Liver (tissue), 9 donors: ENCODE data around the gene NEB. TPM values are rescaled to one million over a fixed set of nuclear protein-coding genes. Genes with fewer than 3 reads are reported as not detected.
A peak's percentile ranks its signal among the peaks of the same experiment; 100 is the strongest.
"Not testable (repeated sequence)": the region's sequence is repeated elsewhere in the genome, so short reads cannot be mapped to it uniquely, and the experiment has no call there.

Experiments
- DNase-seq: peaks from one replicate; pipeline ENCODE4 v3.0.0-alpha.2; 2017; ENCODE audit warnings: low spot score
- H3K27ac ChIP-seq, 2 donors: one replicate each; pipeline ENCODE4 v1.7.0; 2013; ENCODE audit warnings: inconsistent platforms in 2 of 2, low read length in 2 of 2, control low read depth in 1 of 2, low read depth in 1 of 2, mild to moderate bottlenecking in 1 of 2
- H3K27me3 ChIP-seq, 4 donors: one replicate each; pipeline versions ENCODE4 v1.6.1 to v1.7.0; 2013; ENCODE audit warnings: low read length in 3 of 4, inconsistent platforms in 1 of 4, mild to moderate bottlenecking in 1 of 4, moderate library complexity in 1 of 4; ENCODE audit not compliant: control insufficient read depth in 4 of 4, insufficient read depth in 4 of 4
- H3K36me3 ChIP-seq, 4 donors: one replicate each; pipeline versions ENCODE4 v1.6.1 to v1.7.0; 2013; ENCODE audit warnings: low read length in 3 of 4, mild to moderate bottlenecking in 3 of 4, low read depth in 1 of 4, moderate library complexity in 1 of 4; ENCODE audit not compliant: control insufficient read depth in 4 of 4, insufficient read depth in 3 of 4
- H3K4me1 ChIP-seq, 4 donors: one replicate each; pipeline versions ENCODE4 v1.6.1 to v1.7.0; 2013; ENCODE audit warnings: low read length in 3 of 4, mild to moderate bottlenecking in 3 of 4, moderate library complexity in 1 of 4; ENCODE audit not compliant: control insufficient read depth in 4 of 4, insufficient read depth in 4 of 4
- H3K4me3 ChIP-seq, 3 donors: one replicate each; pipeline versions ENCODE4 v1.6.1 to v1.7.0; 2013; ENCODE audit warnings: low read length in 3 of 3, control low read depth in 1 of 3, low read depth in 1 of 3, mild to moderate bottlenecking in 1 of 3
- H3K9ac ChIP-seq, 2 donors: one replicate each; pipeline ENCODE4 v1.7.0; 2013; ENCODE audit warnings: low read length in 2 of 2, mild to moderate bottlenecking in 2 of 2, moderate library complexity in 2 of 2, control low read depth in 1 of 2, low read depth in 1 of 2
- H3K9me3 ChIP-seq, 4 donors: one replicate each; pipeline versions ENCODE4 v1.6.1 to v1.7.0; 2013; ENCODE audit warnings: low read length in 3 of 4; ENCODE audit not compliant: control insufficient read depth in 4 of 4
- EGR1 ChIP-seq, 2 donors: IDR thresholded peaks; 2 replicates each; pipeline ENCODE4 v1.6.1; 2016 to 2018; ENCODE audit warnings: antibody characterized with exemption in 2 of 2, low read depth in 2 of 2
- FOXA1 ChIP-seq: IDR thresholded peaks from 2 replicates; pipeline ENCODE4 v1.6.1; 2016; ENCODE audit warnings: antibody characterized with exemption
- HNF4A ChIP-seq, 2 donors: conservative IDR thresholded peaks; 2 replicates each; pipeline ENCODE4 v1.6.1; 2016; ENCODE audit warnings: antibody characterized with exemption in 2 of 2, mild to moderate bottlenecking in 2 of 2
- HNF4G ChIP-seq: IDR thresholded peaks from 2 replicates; pipeline ENCODE4 v1.6.1; 2016; ENCODE audit warnings: antibody characterized with exemption
- JUND ChIP-seq, 2 donors: IDR thresholded peaks; 2 replicates each; pipeline ENCODE4 v1.6.1; 2016; ENCODE audit warnings: antibody characterized with exemption in 2 of 2
- RAD21 ChIP-seq, 2 donors: IDR thresholded peaks; 2 replicates each; pipeline ENCODE4 v1.6.1; 2016; ENCODE audit warnings: antibody characterized with exemption in 2 of 2, mild to moderate bottlenecking in 2 of 2
- RXRA ChIP-seq, 2 donors: IDR thresholded peaks; 2 replicates each; pipeline ENCODE4 v1.6.1; 2017 to 2018; ENCODE audit warnings: antibody characterized with exemption in 2 of 2, mild to moderate bottlenecking in 1 of 2
- SP1 ChIP-seq: IDR thresholded peaks from 2 replicates; pipeline ENCODE4 v1.6.1; 2018; ENCODE audit warnings: antibody characterized with exemption, mild to moderate bottlenecking
- TAF1 ChIP-seq: conservative IDR thresholded peaks from 2 replicates; pipeline ENCODE4 v1.6.1; 2016; ENCODE audit warnings: antibody characterized with exemption, mild to moderate bottlenecking
- YY1 ChIP-seq: IDR thresholded peaks from 2 replicates; pipeline ENCODE4 v1.6.1; 2016; ENCODE audit warnings: antibody characterized with exemption, mild to moderate bottlenecking
- WGBS: extraction: QIAGEN DNeasy Blood & Tissue Kit; methylation state at CpG from one replicate; pipeline ENCODE4 v1.1.7; 2013; 5-methylcytosine and 5-hydroxymethylcytosine counted together
- polyA plus RNA-seq, 2 donors: library from polyadenylated mRNA; stranded (reverse) in 1 of 2; unstranded in 1 of 2; fragments of 200-250 nt in 1 of 2; fragments of >200 nt in 1 of 2; fragmentation: Nextera tagmentation in 1 of 2; extraction: Ambion mirVana in 1 of 2; gene quantifications; one replicate each; pipeline versions ENCODE4 v1.2.1 to v1.2.3, GENCODE V29; 2013 to 2015
- total RNA-seq, 2 donors: library from RNA; depleted of rRNA; stranded (reverse); fragments of >200 nt; gene quantifications; one replicate each; pipeline ENCODE4 v1.2.3, GENCODE V29; 2014
- TF ChIP-seq, protein P1 (sequence below): IDR thresholded peaks from 2 replicates; pipeline ENCODE4 v1.6.1; 2016; ENCODE audit warnings: antibody characterized with exemption
- TF ChIP-seq, protein P2 (sequence below): fragments of 150-350 bp; IDR thresholded peaks from 2 replicates; pipeline ENCODE4 v1.5.1; 2017; ENCODE audit warnings: improper control_type of control experiment, low read depth, low read length; ENCODE audit not compliant: missing input control
- TF ChIP-seq, protein P3 (sequence below): IDR thresholded peaks from 2 replicates; pipeline ENCODE4 v1.6.1; 2016; ENCODE audit warnings: antibody characterized with exemption
- donor health status: healthy.
- donor health status: healthy.
- donor health status: healthy.
- donor health status: healthy.
- donor health status: healthy.

NEB gene
- total and polyA plus RNA-seq, 4 donors: 0.28 to 6.4 (median 2.7) TPM

DNA sequence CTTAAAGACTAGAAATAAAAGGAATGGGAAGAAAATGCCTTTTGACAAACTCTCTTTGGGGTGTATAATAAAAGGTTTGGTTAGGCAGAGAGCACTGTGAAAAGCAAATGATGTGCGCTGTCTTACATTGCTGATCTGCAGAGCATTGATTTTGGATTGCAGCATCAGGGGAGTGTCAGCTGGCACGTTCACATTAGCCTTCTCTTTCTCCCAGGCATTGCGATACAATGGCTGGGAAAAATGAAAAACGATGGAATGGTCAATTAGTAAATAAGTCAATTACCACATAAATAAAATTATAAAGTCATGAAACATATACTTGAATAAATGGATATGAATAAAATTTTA lies 142.4 kb downstream of the NEB start:
- H3K9ac ChIP-seq: not testable (repeated sequence)
- WGBS: 47% methylated on average over 4 of the region's 4 CpGs

GRCh38 chr2:151591250-151591907 lies 142.9 kb downstream of the NEB start:
- H3K4me3 ChIP-seq, H3K27ac ChIP-seq, DNase-seq, H3K27me3 ChIP-seq, H3K36me3 ChIP-seq, H3K9ac ChIP-seq, H3K4me1 ChIP-seq, H3K9me3 ChIP-seq: not testable (repeated sequence)
- 31% methylated on average over 4 of the region's 5 CpGs for WGBS

More for the DNA sequence above, 142.4 kb downstream of the NEB start:
- H3K4me1 ChIP-seq, H3K4me3 ChIP-seq, H3K36me3 ChIP-seq, DNase-seq, H3K9me3 ChIP-seq, H3K27me3 ChIP-seq, H3K27ac ChIP-seq: not testable (repeated sequence)
- TF ChIP-seq HNF4A (conservative IDR thresholded peaks at IDR 0.05): peak; percentile 28 to 39

DNA sequence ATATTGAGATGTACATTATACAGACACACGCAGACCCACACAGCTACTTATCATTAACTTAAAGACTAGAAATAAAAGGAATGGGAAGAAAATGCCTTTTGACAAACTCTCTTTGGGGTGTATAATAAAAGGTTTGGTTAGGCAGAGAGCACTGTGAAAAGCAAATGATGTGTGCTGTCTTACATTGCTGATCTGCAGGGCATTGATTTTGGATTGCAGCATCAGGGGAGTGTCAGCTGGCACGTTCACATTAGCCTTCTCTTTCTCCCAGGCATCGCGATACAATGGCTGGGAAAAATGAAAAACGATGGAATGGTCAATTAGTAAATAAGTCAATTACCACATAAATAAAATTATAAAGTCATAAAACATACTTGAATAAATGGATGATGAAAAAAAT lies 153.0 kb downstream of the NEB start:
- H3K4me1 ChIP-seq, H3K9me3 ChIP-seq, DNase-seq, H3K4me3 ChIP-seq, H3K9ac ChIP-seq, H3K36me3 ChIP-seq, H3K27ac ChIP-seq, H3K27me3 ChIP-seq: not testable (repeated sequence)
- 57% methylated on average over 1 of the region's 5 CpGs for WGBS

DNA sequence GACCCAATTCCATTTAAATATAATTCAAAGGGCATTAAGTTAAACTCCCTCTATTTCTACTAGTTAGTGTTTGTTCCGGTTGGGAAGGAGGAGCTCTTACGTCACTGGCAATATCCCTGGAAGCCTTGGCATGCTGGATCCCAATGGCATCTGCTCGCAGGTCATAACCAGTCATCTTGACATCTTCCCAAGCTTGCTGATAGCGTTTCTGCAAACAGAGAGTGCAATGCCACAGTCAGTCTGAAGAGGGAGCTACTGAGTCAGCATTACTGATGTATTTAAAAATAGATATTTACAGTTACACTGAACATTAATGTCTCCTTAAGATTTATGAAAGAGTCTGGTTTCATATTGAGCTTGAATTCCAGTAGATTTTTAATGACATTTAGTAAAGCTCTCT lies 153.6 kb downstream of the NEB start:
- H3K9me3 ChIP-seq, H3K9ac ChIP-seq, DNase-seq, H3K4me1 ChIP-seq, H3K4me3 ChIP-seq, H3K36me3 ChIP-seq, H3K27ac ChIP-seq, H3K27me3 ChIP-seq: not testable (repeated sequence)
- no CpG with 5 or more reads among the region's 4 CpGs for WGBS

GRCh38 chr2:151577116-151577515 lies 157.2 kb downstream of the NEB start:
- H3K4me1 ChIP-seq: no peaks in the 10 kb centered on the region
- 90% methylated on average over 5 of the region's 5 CpGs for WGBS
- no peaks in the 10 kb centered on the region for H3K9me3 ChIP-seq
- no peaks in the 10 kb centered on the region for H3K36me3 ChIP-seq
- H3K4me3 ChIP-seq: no peak overlapping the region
- TF ChIP-seq RAD21 (IDR thresholded peaks at IDR 0.05) (no peak), HNF4G (no peak), EGR1 (IDR thresholded peaks at IDR 0.05; ENCODE audit: low read depth in 2 of 2) (no peak)
- no peak overlapping the region for H3K9ac ChIP-seq
- DNase-seq: no peak
- no peak overlapping the region for H3K27ac ChIP-seq
- H3K27me3 ChIP-seq: no peaks in the 10 kb centered on the region

- 72% methylated on average over 4 of the region's 4 CpGs for WGBS
- Histone ChIP-seq H3K36me3 (no peaks in the 10 kb centered on the region), H3K27ac (no peak overlapping the region), H3K9ac (no peak overlapping the region), H3K27me3 (no peaks in the 10 kb centered on the region), H3K4me3 (no peak overlapping the region), H3K4me1 (no peaks in the 10 kb centered on the region), H3K9me3 (no peaks in the 10 kb centered on the region)
- TF ChIP-seq SP1 (no peak), YY1 (no peak), HNF4G (no peak), RAD21 (IDR thresholded peaks at IDR 0.05) (no peak), TAF1 (no peak), JUND (IDR thresholded peaks at IDR 0.05) (no peak), FOXA1 (no peak), EGR1 (IDR thresholded peaks at IDR 0.05; ENCODE audit: low read depth in 2 of 2) (no peak), RXRA (IDR thresholded peaks at IDR 0.05) (no peak)
- TF ChIP-seq, protein P1, sequence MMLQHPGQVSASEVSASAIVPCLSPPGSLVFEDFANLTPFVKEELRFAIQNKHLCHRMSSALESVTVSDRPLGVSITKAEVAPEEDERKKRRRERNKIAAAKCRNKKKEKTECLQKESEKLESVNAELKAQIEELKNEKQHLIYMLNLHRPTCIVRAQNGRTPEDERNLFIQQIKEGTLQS: no peak
- TF ChIP-seq, protein P2, sequence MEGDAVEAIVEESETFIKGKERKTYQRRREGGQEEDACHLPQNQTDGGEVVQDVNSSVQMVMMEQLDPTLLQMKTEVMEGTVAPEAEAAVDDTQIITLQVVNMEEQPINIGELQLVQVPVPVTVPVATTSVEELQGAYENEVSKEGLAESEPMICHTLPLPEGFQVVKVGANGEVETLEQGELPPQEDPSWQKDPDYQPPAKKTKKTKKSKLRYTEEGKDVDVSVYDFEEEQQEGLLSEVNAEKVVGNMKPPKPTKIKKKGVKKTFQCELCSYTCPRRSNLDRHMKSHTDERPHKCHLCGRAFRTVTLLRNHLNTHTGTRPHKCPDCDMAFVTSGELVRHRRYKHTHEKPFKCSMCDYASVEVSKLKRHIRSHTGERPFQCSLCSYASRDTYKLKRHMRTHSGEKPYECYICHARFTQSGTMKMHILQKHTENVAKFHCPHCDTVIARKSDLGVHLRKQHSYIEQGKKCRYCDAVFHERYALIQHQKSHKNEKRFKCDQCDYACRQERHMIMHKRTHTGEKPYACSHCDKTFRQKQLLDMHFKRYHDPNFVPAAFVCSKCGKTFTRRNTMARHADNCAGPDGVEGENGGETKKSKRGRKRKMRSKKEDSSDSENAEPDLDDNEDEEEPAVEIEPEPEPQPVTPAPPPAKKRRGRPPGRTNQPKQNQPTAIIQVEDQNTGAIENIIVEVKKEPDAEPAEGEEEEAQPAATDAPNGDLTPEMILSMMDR: no peak
- TF ChIP-seq, protein P3, sequence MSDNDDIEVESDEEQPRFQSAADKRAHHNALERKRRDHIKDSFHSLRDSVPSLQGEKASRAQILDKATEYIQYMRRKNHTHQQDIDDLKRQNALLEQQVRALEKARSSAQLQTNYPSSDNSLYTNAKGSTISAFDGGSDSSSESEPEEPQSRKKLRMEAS: no peak
- DNase-seq: no peak
These were observed 158.2 kb downstream of the NEB start for GRCh38 chr2:151576080-151576479.
